GM12892 (cell line): ENCODE results near the gene RBFOX2.

Experiments
- POLR2A ChIP-seq: IDR thresholded peaks from 2 replicates; pipeline ENCODE4 v1.6.1; 2011; ENCODE audit warnings: low read depth, low read length, control low read depth
- POLR2AphosphoS5 ChIP-seq: IDR thresholded peaks from 2 replicates; pipeline ENCODE4 v1.6.1; 2011; ENCODE audit warnings: low read depth, low read length, control low read depth

DNA sequence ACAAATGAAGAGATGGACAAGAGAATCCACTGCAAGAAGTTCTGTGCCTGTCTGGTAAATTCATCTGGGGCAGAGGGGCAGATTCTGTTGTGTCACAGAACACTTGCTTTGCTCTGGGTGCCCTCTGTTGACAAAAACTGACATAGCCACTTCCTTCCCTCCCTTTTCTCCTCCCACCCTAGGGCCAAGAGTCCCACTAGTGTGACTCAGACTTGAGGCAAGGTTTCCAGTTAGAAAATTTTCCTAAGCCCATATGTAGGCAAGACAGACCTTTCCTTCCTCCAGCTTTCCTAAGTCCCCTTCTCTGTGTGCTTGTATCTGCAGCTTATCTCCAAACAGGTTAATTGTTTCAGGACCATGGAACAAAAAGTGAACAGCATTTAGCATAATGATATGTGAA is 106.8 kb downstream of the RBFOX2 start:
- TF ChIP-seq POLR2AphosphoS5 (no peak), POLR2A (no peak)
